ENCODE results near the gene DSCAM. TPM values are rescaled to one million over a fixed set of nuclear protein-coding genes. Genes with fewer than 3 reads are reported as not detected.

DSCAM gene
- polyA plus RNA-seq, 1 experiment = 0.10 TPM

GRCh38 chr21:40015818-40016217 lies 831.1 kb downstream of the DSCAM start:
- TF ChIP-seq, protein P1, sequence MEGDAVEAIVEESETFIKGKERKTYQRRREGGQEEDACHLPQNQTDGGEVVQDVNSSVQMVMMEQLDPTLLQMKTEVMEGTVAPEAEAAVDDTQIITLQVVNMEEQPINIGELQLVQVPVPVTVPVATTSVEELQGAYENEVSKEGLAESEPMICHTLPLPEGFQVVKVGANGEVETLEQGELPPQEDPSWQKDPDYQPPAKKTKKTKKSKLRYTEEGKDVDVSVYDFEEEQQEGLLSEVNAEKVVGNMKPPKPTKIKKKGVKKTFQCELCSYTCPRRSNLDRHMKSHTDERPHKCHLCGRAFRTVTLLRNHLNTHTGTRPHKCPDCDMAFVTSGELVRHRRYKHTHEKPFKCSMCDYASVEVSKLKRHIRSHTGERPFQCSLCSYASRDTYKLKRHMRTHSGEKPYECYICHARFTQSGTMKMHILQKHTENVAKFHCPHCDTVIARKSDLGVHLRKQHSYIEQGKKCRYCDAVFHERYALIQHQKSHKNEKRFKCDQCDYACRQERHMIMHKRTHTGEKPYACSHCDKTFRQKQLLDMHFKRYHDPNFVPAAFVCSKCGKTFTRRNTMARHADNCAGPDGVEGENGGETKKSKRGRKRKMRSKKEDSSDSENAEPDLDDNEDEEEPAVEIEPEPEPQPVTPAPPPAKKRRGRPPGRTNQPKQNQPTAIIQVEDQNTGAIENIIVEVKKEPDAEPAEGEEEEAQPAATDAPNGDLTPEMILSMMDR (IDR thresholded peaks at IDR 0.05; ENCODE audit: insufficient read depth, low read depth, low read length) = no peak
- Histone ChIP-seq H3K36me3 (ENCODE audit: control insufficient read depth, insufficient read depth, low read length) (no peaks in the 10 kb centered on the region), H3K27me3 (ENCODE audit: control insufficient read depth, insufficient read depth, low read length) (no peaks in the 10 kb centered on the region), H3K4me3 (ENCODE audit: low read depth, low read length) (no peak overlapping the region)
- ChIA-PET POLR2A (no interaction called here), CTCF (no interaction called here)
- no peak for DNase-seq (ENCODE audit: low read depth)

DNA sequence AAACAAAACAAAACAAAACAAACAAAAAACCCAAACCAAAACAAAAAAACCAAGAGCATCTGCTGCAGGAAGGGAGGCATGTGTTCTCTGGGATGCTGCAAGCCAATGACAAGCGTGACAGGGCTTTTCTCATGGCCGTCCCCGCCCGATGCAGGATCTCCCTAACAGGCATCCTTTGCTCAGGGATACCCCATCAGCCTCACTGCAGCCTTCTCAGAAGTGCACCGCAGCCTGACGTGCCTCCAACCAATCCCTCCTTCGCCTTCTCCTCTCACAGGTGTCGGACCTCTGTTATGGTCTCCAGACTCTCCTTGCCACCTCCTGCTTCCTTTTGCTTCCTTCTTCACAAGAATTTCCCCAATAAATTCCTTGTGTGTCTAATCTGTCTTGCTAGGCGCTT lies 832.6 kb downstream of the DSCAM start:
- no peak overlapping the region for H3K4me3 ChIP-seq (ENCODE audit: low read depth, low read length)
- no peaks in the 10 kb centered on the region for H3K36me3 ChIP-seq (ENCODE audit: control insufficient read depth, insufficient read depth, low read length)
- ChIA-PET CTCF (no interaction called here), POLR2A (no interaction called here)
- H3K27me3 ChIP-seq (ENCODE audit: control insufficient read depth, insufficient read depth, low read length) = no peaks in the 10 kb centered on the region
- no peak for DNase-seq (ENCODE audit: low read depth)
- TF ChIP-seq, protein P1 (IDR thresholded peaks at IDR 0.05; ENCODE audit: insufficient read depth, low read depth, low read length) = no peak

DNA sequence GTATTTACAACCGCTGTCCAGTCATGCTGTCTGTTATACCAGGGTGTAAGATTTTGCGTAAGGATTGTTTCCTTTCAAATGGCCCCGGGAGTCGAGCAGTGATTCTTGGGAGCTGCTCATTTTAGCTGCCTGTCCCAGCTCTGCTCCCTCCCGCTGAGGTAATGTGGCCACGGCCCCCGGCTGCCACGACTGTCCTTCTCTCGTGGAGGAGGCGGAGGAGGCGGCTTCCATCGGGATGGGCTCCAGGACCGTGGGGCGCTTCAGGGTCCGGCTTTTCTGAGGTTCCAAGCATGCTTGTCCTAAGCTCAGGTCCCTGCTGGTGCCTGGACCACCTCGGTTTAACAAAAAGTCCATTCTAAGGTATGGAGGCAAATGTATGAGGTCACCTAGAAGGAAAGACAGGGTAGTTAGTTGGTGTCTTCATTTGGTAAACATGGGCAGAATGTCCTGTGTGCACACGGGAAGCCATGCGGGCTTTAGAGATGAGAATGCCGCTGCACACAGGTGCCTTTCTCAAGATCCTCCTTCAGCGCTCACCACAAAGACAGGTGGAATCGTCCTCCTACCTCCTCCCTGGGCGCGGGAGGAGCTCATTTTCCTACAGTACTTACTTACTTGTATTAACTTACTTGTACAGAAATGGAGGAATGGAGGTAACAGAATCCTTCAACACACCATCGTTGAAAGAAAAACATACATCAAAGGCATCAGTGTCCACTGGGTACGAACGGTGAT lies 833.8 kb downstream of the DSCAM start:
- TF ChIP-seq, protein P1 (IDR thresholded peaks at IDR 0.05; ENCODE audit: insufficient read depth, low read depth, low read length) = no peak
- Histone ChIP-seq H3K4me3 (ENCODE audit: low read depth, low read length) (no peak overlapping the region), H3K36me3 (ENCODE audit: control insufficient read depth, insufficient read depth, low read length) (no peaks in the 10 kb centered on the region), H3K27me3 (ENCODE audit: control insufficient read depth, insufficient read depth, low read length) (no peaks in the 10 kb centered on the region)
- POLR2A ChIA-PET = no interaction called here
- DNase-seq (ENCODE audit: low read depth) = no peak
- CTCF ChIA-PET = no interaction called here

DNA sequence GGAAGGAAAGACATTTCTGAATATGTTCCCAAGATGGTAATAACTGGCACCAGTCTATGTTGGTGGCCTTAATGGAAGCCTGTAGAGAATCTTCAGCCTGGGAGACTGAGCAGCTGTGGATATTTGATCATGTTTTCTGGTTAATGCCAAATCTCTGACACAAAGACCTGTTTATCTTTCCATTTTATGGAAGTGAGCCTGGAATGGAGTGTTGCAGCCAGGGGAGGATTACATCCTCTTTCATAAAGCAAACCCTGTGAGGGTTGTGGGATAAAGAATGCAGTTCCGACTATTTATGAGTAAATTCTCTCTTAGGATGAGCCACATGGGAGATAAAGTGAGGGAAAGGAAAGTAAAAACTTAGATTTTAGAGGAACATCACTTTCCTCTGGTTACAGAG lies 835.6 kb downstream of the DSCAM start:
- no peak for DNase-seq (ENCODE audit: low read depth)
- no peak overlapping the region for H3K4me3 ChIP-seq (ENCODE audit: low read depth, low read length)
- ChIA-PET POLR2A (no interaction called here), CTCF (no interaction called here)
- TF ChIP-seq, protein P1 (IDR thresholded peaks at IDR 0.05; ENCODE audit: insufficient read depth, low read depth, low read length) = no peak
- no peaks in the 10 kb centered on the region for H3K27me3 ChIP-seq (ENCODE audit: control insufficient read depth, insufficient read depth, low read length)
- no peaks in the 10 kb centered on the region for H3K36me3 ChIP-seq (ENCODE audit: control insufficient read depth, insufficient read depth, low read length)

DNA sequence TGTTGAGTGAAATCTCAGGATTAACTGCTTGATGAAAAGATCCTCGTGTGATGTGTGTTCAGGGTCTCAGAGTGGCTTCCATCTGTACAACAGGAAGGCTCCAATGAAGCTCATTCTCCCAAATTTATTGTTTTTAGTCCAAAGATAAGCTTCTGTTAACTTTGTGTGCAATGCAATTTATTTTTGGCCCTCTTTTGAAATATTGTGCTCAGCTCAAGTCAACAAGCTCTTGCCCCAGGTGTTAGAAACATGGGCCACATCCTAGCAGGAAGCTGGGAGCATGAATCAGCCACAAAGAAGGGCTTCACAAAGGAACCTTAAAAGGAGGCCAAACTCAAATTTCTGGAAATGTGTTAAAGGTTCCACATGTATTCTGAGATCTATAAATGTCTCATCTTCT lies 844.0 kb downstream of the DSCAM start:
- CTCF ChIA-PET = no interaction called here
- POLR2A ChIA-PET = no interaction called here
- no peaks in the 10 kb centered on the region for H3K36me3 ChIP-seq (ENCODE audit: control insufficient read depth, insufficient read depth, low read length)
- DNase-seq (ENCODE audit: low read depth) = no peak
- H3K27me3 ChIP-seq (ENCODE audit: control insufficient read depth, insufficient read depth, low read length) = no peaks in the 10 kb centered on the region
- TF ChIP-seq, protein P1 (IDR thresholded peaks at IDR 0.05; ENCODE audit: insufficient read depth, low read depth, low read length) = no peak
- H3K4me3 ChIP-seq (ENCODE audit: low read depth, low read length) = no peak overlapping the region
